ENCODE data around the gene GNB4.
A peak's percentile ranks its signal among the peaks of the same experiment; 100 is the strongest.

The GNB4 gene

GRCh38 chr3:179348325-179349013, 102.8 kb downstream of the GNB4 start:
- no peak for DNase-seq

GRCh38 chr3:179347345-179348194, 103.7 kb downstream of the GNB4 start, which contains the start of gene MFN1:
Gene MFN1, plus strand, starts transcription at chr3:179347709. Its CDS starts 1,143 bp downstream, at chr3:179348852.
- DNase-seq, result peak; percentile 45 to 95 (median 90)

Data from C1 segment of cervical spinal cord (tissue), 14 donors.